Measurements from ENCODE around the gene ZWINT.

DNA sequence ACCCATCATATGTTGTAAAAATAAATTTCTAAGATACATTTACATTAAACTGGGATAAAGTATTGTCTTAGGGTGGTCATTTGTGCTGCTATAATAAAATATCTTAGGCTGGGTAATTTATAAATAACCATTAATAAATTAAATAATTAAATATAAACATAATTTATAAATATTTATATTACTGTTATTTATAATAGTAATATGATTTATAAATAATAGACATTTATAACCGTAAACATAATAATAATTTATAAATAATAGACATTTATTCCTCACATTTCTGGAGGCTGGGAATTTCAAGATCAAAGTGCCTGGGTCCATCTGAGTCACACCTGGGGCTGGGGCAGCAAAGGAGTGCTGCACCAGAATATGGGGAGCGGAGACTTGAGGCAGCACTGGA lies 31.1 kb downstream of the ZWINT start:
- TF ChIP-seq MYC (IDR thresholded peaks at IDR 0.05; ENCODE audit: borderline replicate concordance, low read length) (no peak), SREBF2 (IDR thresholded peaks at IDR 0.05) (no peak)
